Measurements from ENCODE around the gene CDH13.

GRCh38 chr16:83308414-83308813 is 681.6 kb downstream of the CDH13 start:
- TF ChIP-seq, protein P1, sequence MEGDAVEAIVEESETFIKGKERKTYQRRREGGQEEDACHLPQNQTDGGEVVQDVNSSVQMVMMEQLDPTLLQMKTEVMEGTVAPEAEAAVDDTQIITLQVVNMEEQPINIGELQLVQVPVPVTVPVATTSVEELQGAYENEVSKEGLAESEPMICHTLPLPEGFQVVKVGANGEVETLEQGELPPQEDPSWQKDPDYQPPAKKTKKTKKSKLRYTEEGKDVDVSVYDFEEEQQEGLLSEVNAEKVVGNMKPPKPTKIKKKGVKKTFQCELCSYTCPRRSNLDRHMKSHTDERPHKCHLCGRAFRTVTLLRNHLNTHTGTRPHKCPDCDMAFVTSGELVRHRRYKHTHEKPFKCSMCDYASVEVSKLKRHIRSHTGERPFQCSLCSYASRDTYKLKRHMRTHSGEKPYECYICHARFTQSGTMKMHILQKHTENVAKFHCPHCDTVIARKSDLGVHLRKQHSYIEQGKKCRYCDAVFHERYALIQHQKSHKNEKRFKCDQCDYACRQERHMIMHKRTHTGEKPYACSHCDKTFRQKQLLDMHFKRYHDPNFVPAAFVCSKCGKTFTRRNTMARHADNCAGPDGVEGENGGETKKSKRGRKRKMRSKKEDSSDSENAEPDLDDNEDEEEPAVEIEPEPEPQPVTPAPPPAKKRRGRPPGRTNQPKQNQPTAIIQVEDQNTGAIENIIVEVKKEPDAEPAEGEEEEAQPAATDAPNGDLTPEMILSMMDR (IDR thresholded peaks at IDR 0.05) = no peak
- no peak for TF ChIP-seq POLR2A (IDR thresholded peaks at IDR 0.05)

All from body of pancreas (tissue), 4 donors.